Central memory CD8-positive, alpha-beta T cell (primary cell): ENCODE results near the gene SLX4IP.

Experiments used
- ATAC-seq: fragments of 150-1000 bp; cut with Tn5 transposase; replicated peaks from 2 replicates; pipeline ENCODE4 v1.10.0; 2022; ENCODE audit warnings: mild to moderate bottlenecking, moderate FRiP score, moderate number of reproducible peaks; ENCODE audit not compliant: poor library complexity, severe bottlenecking; ENCODE audit errors: extremely low read depth
- DNase-seq, 2 donors: peaks; one replicate each; pipeline ENCODE4 v3.0.0; 2021; ENCODE audit warnings: low spot score in 2 of 2
- H3K27ac Mint-ChIP-seq: one replicate; pipeline ENCODE4 v1.8.0; 2022; ENCODE audit warnings: low read depth, mild to moderate bottlenecking, moderate library complexity, mixed read lengths
- H3K27me3 Mint-ChIP-seq: one replicate; pipeline ENCODE4 v1.8.0; 2022; ENCODE audit warnings: mixed read lengths
- H3K36me3 Mint-ChIP-seq: one replicate; pipeline ENCODE4 v1.8.0; 2022; ENCODE audit warnings: mild to moderate bottlenecking, moderate library complexity, mixed read lengths; ENCODE audit not compliant: insufficient read depth
- H3K4me1 Mint-ChIP-seq: one replicate; pipeline ENCODE4 v1.8.0; 2022; ENCODE audit warnings: mixed read lengths
- H3K4me3 Mint-ChIP-seq: one replicate; pipeline ENCODE4 v1.8.0; 2022; ENCODE audit warnings: mild to moderate bottlenecking, moderate library complexity, mixed read lengths
- H3K9me3 Mint-ChIP-seq: one replicate; pipeline ENCODE4 v1.8.0; 2022; ENCODE audit warnings: mixed read lengths

Gene SLX4IP

GRCh38 chr20:10590950-10591671, 156.0 kb downstream of the SLX4IP start:
- Mint-ChIP-seq H3K4me3 (no peak overlapping the region), H3K9me3 (no peaks in the 10 kb centered on the region), H3K27ac (no peak overlapping the region), H3K36me3 (peaks cover 2% of the 10 kb centered on the region), H3K27me3 (no peaks in the 10 kb centered on the region), H3K4me1 (no peaks in the 10 kb centered on the region)
- no peak for ATAC-seq
- DNase-seq = no peak

DNA sequence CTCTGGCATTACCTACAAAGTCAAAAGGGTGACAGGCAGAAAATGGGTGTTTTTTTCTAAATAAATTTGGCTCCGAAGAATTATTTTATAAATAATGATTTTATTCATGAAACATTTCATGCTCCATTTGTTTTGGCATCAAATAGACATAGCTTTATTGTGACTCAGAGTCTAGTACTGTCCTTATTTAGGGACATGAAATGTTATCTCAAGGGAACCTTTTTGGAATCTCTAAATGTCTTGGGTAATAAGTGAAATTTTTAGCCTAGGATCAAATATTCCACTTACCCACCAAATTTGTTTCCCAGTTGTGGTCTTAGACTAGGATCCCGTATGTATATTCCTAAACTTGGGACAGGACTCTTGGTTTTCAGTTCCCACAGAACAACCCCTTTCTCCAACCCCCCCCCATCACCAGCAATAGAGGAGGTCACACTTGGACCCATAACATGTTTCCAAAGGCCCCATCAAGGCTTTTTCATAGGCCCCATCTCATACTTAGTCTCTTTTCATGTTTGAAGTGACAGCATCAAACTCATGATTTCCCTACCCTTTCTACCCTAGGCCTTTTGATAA, 156.9 kb downstream of the SLX4IP start:
- Mint-ChIP-seq H3K9me3 (no peaks in the 10 kb centered on the region), H3K4me3 (no peak overlapping the region), H3K27ac (no peak overlapping the region), H3K4me1 (no peaks in the 10 kb centered on the region), H3K27me3 (no peaks in the 10 kb centered on the region), H3K36me3 (peaks cover 2% of the 10 kb centered on the region)
- DNase-seq = no peak
- ATAC-seq = no peak

DNA sequence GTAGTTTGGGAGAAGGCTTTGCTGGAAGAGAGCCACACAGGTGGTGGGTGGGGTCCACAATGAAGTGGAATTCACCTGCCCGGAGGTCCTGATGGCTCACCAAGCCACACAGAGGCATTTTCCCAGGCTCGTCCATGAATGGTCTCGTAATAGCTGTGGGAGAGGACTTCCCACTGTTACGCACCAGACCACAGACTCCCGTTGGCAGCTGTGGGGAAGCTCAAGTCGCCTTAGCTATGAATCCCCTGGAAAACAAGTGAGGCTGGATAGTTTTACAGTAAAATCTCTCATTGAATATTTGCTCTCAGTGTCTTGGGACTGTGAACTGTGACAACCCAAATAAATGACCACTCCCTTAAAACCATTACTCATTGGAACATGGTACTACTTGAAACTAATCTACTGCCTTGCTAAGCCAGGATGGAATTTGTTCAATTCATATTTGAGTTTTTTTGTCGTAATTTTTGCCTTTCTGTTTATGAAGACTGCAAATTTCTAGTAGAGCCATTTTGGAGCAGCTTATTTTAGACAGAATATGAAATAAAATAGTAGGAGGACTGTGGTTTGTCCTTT, 159.3 kb downstream of the SLX4IP start:
- Mint-ChIP-seq H3K9me3 (no peaks in the 10 kb centered on the region), H3K4me1 (no peaks in the 10 kb centered on the region), H3K4me3 (no peak overlapping the region), H3K36me3 (peaks cover 4% of the 10 kb centered on the region), H3K27me3 (no peaks in the 10 kb centered on the region), H3K27ac (no peak overlapping the region)
- ATAC-seq (no peak), DNase-seq (no peak)

DNA sequence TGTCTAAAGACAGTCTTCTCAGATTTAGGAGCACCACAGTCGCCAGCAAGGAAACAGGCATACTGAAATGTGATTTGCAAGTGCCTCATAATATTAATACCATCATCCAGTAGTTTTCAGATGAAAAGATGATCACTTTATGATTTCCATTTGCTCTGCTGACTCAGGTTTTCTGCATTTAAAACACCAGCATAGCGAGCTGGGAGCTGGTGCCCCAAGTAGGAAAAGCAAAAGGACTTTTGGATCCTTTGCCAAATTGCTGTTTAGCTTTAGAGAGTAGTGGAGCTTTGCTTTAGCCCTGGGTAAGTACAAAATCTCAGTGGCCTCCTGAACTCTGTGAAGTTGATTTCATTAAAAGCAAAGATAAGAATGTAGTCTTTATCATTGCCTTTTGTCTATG, 160.2 kb downstream of the SLX4IP start:
- peaks cover 5% of the 10 kb centered on the region for H3K36me3 Mint-ChIP-seq
- no peaks in the 10 kb centered on the region for H3K27me3 Mint-ChIP-seq
- H3K4me3 Mint-ChIP-seq = no peak overlapping the region
- no peaks in the 10 kb centered on the region for H3K9me3 Mint-ChIP-seq
- H3K4me1 Mint-ChIP-seq = no peaks in the 10 kb centered on the region
- DNase-seq (no peak), ATAC-seq (no peak)
- no peak overlapping the region for H3K27ac Mint-ChIP-seq

DNA sequence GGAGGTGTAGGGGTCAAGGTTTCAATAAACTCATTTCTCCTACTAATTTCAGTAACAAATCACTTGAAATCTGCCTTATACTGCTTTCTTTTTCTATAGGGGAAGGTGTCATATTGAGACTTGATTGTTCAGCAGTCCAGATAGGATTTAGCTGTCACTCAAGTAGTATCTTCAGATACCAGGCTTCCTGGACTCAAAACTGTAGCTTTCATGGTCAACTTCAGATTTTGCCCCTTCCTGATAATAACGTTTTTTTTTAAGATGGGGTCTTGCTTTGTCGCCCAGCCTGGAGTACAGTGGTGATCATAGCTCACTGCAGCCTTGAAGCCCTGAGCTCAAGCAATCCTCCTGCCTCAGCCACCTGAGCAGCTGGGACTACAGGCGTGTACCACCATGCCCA, 160.9 kb downstream of the SLX4IP start:
- DNase-seq (no peak), ATAC-seq (no peak)
- Mint-ChIP-seq H3K27me3 (no peaks in the 10 kb centered on the region), H3K9me3 (no peaks in the 10 kb centered on the region), H3K36me3 (peaks cover 5% of the 10 kb centered on the region), H3K27ac (no peak overlapping the region), H3K4me1 (no peaks in the 10 kb centered on the region), H3K4me3 (no peak overlapping the region)

GRCh38 chr20:10596710-10597121, 161.6 kb downstream of the SLX4IP start:
- H3K9me3 Mint-ChIP-seq = no peaks in the 10 kb centered on the region
- no peak for DNase-seq
- no peak for ATAC-seq
- H3K4me1 Mint-ChIP-seq = no peaks in the 10 kb centered on the region
- peaks cover 6% of the 10 kb centered on the region for H3K36me3 Mint-ChIP-seq
- H3K27me3 Mint-ChIP-seq = no peaks in the 10 kb centered on the region
- no peak overlapping the region for H3K4me3 Mint-ChIP-seq
- H3K27ac Mint-ChIP-seq = no peak overlapping the region

DNA sequence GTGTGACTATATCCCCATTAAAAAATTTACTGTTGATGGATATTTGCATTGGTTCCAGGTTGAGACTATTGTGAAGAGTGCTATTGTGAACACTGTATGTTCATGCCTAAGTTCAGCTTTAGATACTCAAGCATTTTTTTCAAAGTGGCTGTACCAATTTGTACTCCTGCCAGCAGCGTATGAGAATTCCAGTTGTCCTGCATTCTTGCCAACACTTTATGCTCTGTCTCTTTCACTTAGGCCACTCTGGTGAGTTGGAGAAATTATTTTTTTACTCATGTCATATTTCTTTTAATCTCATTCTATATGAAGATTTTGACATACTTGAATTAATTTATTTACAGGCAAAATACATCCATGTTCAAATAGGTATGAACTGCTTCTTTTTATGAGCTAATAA, 162.5 kb downstream of the SLX4IP start:
- peaks cover 8% of the 10 kb centered on the region for H3K36me3 Mint-ChIP-seq
- H3K27ac Mint-ChIP-seq = no peak overlapping the region

DNA sequence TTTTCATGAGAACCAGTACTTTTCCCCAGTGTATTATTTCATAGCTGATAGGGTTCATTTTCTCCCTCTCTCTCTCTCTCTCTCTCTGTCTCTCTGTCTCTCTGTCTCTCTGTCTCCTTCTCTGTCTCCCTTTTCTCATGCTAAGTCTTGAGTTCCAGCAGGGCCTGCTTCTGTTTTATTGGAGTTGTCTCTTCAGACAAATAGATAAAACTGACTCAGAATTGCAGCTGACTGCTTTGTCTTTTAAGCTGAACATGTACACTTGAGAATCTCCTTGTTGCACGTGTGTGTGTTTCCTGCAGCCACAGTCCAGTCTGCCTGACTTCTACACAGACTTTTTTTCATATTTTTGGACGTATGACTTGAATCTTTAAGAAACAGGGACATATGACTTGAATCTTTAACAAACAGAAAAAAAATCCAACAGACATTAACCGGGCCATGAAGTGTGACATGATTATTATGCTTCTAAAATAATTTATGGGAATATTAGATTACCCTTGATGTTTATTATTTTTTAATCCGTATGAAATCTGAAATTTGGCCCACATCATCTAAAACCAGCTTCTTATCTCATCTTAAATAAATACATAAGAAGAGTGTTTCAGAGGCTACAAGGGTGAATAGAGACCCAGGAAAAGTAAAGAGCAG, 167.2 kb downstream of the SLX4IP start:
- ATAC-seq = no peak
- Mint-ChIP-seq H3K27ac (peak overlapping the region; percentile 6), H3K4me3 (no peak overlapping the region), H3K36me3 (peaks cover 7% of the 10 kb centered on the region), H3K9me3 (no peaks in the 10 kb centered on the region), H3K27me3 (no peaks in the 10 kb centered on the region), H3K4me1 (no peaks in the 10 kb centered on the region)
- DNase-seq = no peak

More for the DNA sequence above, 162.5 kb downstream of the SLX4IP start:
- ATAC-seq = no peak
- no peaks in the 10 kb centered on the region for H3K9me3 Mint-ChIP-seq
- no peaks in the 10 kb centered on the region for H3K4me1 Mint-ChIP-seq
- no peak for DNase-seq
- no peak overlapping the region for H3K4me3 Mint-ChIP-seq
- H3K27me3 Mint-ChIP-seq = no peaks in the 10 kb centered on the region

- Mint-ChIP-seq H3K36me3 (peaks cover 9% of the 10 kb centered on the region), H3K27ac (peak overlapping the region; percentile 24), H3K27me3 (no peaks in the 10 kb centered on the region), H3K4me1 (no peaks in the 10 kb centered on the region), H3K4me3 (no peak overlapping the region), H3K9me3 (no peaks in the 10 kb centered on the region)
- no peak for ATAC-seq
- DNase-seq = no peak
Measured at GRCh38 chr20:10603378-10603777, 168.3 kb downstream of the SLX4IP start.

GRCh38 chr20:10603971-10604864, 169.1 kb downstream of the SLX4IP start:
- peak overlapping the region; percentile 24 for H3K27ac Mint-ChIP-seq
- ATAC-seq = no peak
- no peaks in the 10 kb centered on the region for H3K9me3 Mint-ChIP-seq
- no peaks in the 10 kb centered on the region for H3K27me3 Mint-ChIP-seq
- H3K36me3 Mint-ChIP-seq = peaks cover 9% of the 10 kb centered on the region
- no peak overlapping the region for H3K4me3 Mint-ChIP-seq
- no peak for DNase-seq
- H3K4me1 Mint-ChIP-seq = no peaks in the 10 kb centered on the region

- Mint-ChIP-seq H3K9me3 (no peaks in the 10 kb centered on the region), H3K36me3 (peaks cover 9% of the 10 kb centered on the region), H3K27me3 (no peaks in the 10 kb centered on the region), H3K27ac (no peak overlapping the region), H3K4me3 (no peak overlapping the region), H3K4me1 (no peaks in the 10 kb centered on the region)
- DNase-seq (no peak), ATAC-seq (no peak)
Measured at GRCh38 chr20:10604865-10605440, 169.8 kb downstream of the SLX4IP start.
